T47D (cell line): ENCODE data around the gene CEP170.

Source experiments
- DNase-seq, 2 experiments: peaks; one replicate each; pipeline versions ENCODE4 v3.0.0 to v3.0.0-alpha.2; 2011 to 2012; ENCODE audit warnings: low read depth in 1 of 2, low spot score in 1 of 2
- JUND ChIP-seq: IDR thresholded peaks from 2 replicates; pipeline ENCODE4 v1.6.1; 2012; ENCODE audit warnings: low read depth
- in situ Hi-C: cut with HindIII; loops from 2 replicates; pipeline ENCODE4 v1.10.0; 2016; ENCODE audit warnings: low sequenced_read_pairs, low pct_unique_long_range_greater_than_20kb

CEP170 gene

GRCh38 chr1:243261390-243261789 lies 6.3 kb upstream of the CEP170 start:
- TF ChIP-seq JUND, result no peak
- in situ Hi-C loops, result no loop called here
- no peak for DNase-seq

DNA sequence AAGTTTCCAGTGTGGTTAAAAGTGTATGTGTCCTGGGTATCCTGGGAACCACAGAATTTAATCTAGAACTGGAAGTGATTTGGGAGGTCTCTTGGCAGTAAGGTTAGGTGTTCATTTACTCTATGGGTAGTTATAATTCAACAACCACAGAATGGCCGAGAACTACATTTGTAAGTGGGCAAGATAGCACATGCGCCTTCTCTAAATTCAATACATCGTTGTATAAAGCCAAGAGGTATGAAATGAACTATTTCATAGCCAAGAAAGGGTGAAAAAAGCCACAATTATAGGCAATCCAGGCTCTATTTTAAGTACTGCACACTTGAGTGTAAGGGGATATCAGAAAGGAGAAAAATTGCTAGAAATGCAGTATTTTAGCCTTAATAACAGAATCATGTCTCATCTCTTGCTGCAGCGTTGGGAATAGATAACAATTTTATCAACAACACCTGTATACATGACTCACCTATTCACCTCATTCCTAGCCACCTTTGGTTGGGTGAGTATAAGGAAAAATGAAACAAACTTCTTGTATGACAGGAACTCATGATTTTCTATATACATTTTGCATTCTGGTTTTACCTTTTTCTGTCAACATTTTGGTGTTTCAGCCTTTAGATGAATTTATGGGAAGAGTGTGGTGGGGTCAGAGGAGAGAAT lies 5.3 kb upstream of the CEP170 start:
- in situ Hi-C loops, result no loop called here
- DNase-seq, result no peak
- TF ChIP-seq JUND, result no peak

DNA sequence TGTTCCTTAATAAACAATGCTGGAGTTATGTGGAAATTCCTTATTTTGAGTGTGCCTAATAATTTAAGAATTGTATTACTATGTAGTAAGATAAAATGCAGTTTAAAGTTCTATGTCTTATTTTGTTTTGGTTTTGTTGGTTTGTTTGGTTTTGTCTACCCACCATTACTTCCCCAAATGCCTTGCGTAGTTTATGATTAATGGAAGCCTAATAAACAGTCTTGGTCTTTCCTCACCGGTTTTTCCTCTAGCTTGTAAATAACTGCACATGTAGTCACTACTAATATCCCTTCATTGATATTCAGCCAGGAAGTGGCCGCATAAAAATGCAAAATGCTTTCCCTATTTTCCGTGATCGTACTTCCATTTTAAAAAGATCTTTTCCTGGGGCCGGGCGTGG lies 3.6 kb upstream of the CEP170 start:
- DNase-seq, result no peak
- TF ChIP-seq JUND, result no peak
- in situ Hi-C loops, result no loop called here

- TF ChIP-seq JUND, result no peak
- in situ Hi-C loops, result no loop called here
- DNase-seq, result no peak
Observed at GRCh38 chr1:243257189-243257588, 2.1 kb upstream of the CEP170 start.

- in situ Hi-C loops, result no loop called here
- DNase-seq, result no peak
- TF ChIP-seq JUND, result no peak
Observed at GRCh38 chr1:243256590-243256989, 1.5 kb upstream of the CEP170 start.

DNA sequence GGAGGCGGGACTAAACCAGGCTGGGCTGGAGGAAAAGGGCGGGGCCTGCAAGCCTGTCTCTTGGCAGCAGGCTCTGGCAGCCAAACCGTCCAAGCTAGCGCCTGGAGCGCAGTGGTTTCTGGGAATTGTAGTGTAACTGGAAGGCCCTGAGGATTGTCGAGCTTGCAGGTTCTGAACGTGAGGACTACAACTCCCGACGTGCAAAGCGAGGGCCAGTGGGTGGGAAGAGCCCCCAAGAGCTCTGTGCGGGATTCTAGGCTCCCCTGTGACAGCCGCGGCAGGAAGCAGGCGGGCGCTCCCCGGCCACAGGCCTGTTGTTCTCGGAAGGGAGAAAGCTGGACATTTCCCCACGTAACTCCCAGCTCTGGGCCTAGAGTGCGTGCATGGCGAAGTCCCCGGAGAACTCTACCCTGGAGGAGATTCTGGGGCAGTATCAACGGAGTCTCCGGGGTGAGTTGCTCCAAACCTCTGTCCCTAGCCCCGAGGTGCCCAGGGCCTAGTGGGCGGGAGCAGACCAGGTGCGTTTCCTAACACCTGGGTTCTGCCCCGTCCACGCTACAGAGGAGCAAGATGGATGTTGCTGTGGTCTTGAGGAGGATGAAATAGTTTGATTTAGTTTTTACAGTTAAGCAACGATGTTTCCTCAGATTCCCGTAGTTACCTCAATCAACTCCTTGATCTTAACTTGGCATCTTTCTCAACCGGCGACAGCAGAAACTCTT lies 871 bp upstream of the CEP170 start, which contains the start of gene SDCCAG8:
Gene SDCCAG8, plus strand, starts transcription at position 251 of the 722 bp plus-strand sequence. Its CDS starts 133 bp downstream, at position 384.
- TF ChIP-seq JUND, result no peak
- DNase-seq, result peak; percentile 89 to 100
- in situ Hi-C loops, result no loop called here

GRCh38 chr1:243254233-243254926 lies 701 bp downstream of the CEP170 start:
- in situ Hi-C loops, result no loop called here

DNA sequence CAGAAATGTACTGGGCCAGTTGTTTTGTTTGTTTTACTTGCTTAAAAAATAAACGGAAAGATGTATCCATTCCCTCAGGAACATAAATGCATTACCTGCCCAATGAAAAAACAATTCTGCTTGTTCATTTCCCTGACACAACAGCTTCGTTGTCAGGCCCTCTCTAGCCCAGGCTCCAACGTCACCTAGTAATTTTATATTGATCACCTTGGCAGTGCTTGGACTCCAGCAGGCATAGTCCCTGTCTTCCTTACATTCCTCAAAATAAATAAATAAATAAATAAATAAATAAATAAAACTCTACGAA lies 1.2 kb downstream of the CEP170 start:
- no peak for TF ChIP-seq JUND
- DNase-seq, result no peak
- in situ Hi-C loops, result no loop called here

More at GRCh38 chr1:243254233-243254926, 701 bp downstream of the CEP170 start:
- no peak for TF ChIP-seq JUND
- DNase-seq, result peak; percentile 27 to 69

- in situ Hi-C loops, result no loop called here
- TF ChIP-seq JUND, result no peak
- DNase-seq, result peak in 1 of 2 experiments; percentile 3
Observed at GRCh38 chr1:243253211-243253925, 1.7 kb downstream of the CEP170 start.

DNA sequence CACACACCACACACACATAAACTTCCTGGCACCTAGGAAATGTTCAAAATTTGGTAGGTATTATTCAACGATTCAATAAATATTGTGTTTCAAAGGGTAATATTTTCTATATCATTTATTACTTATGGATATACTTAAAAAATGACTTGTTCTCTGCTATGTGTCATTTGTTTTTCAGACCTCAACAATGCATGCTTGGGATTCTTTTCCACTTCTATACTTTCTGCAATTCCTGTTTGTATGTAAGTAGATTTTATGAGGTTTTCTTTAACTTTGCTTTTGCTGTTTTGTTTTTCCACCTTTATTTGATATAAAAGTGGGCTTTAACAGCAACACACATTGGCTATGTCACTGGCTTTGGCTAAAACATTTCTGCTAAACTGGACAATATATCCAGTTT lies 3.5 kb downstream of the CEP170 start:
- no peak for DNase-seq

DNA sequence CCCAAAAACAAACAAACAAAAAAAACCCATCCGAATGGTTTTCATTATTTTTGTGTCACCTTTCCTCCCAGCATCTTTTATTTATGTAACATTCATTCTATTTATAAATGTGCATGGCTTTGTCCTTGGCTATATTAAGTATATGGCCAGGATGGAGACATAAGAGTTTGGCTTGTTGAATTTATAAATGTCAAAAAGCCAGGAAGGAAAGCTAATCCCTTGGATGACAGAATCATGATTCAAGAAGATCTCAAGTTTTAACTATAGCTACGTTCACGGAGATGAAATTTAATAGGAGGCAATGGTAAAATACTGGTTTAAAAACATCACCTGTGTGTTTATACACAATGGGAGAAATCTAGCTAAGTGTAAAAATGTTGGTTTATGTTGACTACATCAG lies 5.0 kb downstream of the CEP170 start:
- in situ Hi-C loops, result no loop called here
- no peak for DNase-seq
- no peak for TF ChIP-seq JUND

More for the DNA sequence above, 3.5 kb downstream of the CEP170 start:
- in situ Hi-C loops, result no loop called here
- no peak for TF ChIP-seq JUND

DNA sequence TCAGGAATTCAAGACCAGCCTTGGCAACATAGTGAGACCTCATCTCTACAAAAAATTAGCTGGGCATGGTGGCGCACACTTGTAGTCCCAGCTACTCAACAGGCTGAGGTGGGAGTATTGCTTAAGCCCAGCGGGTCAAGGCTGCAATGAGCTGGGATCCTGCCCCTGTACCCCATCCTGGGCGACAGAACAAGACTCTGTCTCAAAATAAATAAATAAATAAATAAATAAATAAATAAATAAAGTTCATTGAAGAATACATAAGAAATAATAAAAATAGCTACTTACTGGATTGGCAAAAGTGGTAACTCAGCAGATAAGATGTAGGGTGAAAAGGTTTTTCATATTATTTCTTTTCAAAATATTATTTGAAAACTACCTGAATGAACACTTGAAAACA lies 5.9 kb downstream of the CEP170 start:
- TF ChIP-seq JUND, result no peak
- in situ Hi-C loops, result no loop called here
- DNase-seq, result no peak

DNA sequence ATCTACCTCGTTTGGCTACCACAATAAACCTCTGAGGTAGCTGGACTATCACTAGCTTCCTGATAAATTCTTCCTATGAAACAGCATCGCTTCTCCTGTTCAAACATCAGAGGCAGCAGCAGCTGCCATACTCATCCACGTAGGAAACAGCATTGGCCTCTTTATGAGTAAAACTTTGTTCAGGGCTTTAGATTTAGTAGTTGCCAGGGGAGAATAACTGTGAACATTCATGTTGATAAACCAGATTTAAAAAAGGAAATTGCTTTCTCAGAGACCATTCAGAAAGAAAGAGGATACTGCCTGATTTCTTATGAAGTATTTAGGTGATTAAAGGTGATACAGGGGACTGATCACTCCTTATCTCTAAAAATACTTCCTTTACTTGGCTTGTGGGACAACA lies 7.2 kb downstream of the CEP170 start:
- in situ Hi-C loops, result no loop called here
- TF ChIP-seq JUND, result no peak
- no peak for DNase-seq
